ENCODE results near the gene DPP6.
"Not testable (repeated sequence)": the region's sequence is repeated elsewhere in the genome, so short reads cannot be mapped to it uniquely, and the experiment has no call there.

Gene DPP6

GRCh38 chr7:154051643-154052529 is at the start of gene DPP6:
TSS of gene DPP6 (plus strand) at chr7:154052398.
- not testable (repeated sequence) for DNase-seq

DNA sequence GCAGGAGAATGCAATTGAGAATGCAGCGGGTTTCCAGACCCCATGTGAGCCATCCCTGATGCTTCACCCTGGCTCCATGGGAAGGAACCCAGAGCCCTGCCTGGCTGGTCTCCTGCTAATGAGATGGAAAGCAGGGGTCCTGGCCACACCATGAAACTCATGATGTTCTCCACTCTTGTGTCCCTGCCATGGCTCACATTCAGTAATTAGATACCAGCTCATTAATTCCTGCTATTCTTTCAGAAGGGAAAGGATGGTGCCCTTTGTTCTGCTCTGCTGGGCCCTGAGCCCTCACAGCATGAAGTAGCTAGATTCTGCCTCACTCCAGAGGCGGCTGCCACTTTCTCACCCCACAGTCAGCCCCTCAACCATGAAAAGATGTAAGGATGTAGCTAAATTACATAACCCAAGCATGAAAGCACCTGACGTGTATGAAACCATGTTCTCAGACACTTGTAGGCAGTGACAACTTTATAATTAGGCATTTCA is 42.7 kb upstream of the DPP6 start:
- not testable (repeated sequence) for DNase-seq

DNA sequence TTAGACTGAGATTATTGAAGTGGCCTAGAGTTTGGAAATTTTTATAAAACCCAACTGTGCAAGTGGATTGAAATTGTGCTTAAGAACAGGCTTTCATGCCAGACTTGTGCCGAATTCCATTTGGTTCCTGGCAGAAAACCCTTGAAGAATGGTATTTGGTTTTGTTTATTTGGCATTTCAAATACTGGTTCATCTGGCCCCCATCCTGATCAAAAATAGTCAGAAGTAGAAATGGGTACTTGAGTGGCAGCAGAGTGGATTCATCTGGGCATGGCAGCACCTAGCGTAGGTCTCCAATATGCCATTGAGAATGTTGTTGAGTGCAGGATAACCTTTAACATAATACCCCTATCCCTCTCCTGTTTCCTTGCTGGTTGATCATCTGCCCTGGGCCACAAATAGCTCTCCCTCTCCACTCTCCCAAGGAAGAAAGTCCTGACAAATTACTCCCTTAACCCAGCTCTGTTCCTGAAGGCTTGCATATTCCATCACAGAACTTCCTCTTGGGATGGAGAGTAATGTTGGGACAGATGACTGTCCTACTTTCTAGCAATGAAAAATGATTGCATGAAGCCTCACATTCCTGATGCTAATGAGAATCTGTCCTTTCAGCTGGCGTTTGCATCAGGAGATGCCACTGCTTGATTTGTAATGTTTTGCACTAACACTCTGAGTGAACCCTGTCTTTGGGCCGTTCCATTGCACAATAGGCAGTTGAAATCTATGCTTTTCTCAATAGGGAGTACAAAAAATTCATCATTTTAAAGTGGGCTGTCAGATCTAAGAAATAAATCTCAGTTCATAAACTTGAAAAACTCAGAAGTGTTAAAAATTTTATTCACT is 41.3 kb upstream of the DPP6 start:
- not testable (repeated sequence) for DNase-seq

GRCh38 chr7:154012800-154013199 is 39.4 kb upstream of the DPP6 start:
- DNase-seq: not testable (repeated sequence)

GRCh38 chr7:154015636-154016035 is 36.6 kb upstream of the DPP6 start:
- not testable (repeated sequence) for DNase-seq

DNA sequence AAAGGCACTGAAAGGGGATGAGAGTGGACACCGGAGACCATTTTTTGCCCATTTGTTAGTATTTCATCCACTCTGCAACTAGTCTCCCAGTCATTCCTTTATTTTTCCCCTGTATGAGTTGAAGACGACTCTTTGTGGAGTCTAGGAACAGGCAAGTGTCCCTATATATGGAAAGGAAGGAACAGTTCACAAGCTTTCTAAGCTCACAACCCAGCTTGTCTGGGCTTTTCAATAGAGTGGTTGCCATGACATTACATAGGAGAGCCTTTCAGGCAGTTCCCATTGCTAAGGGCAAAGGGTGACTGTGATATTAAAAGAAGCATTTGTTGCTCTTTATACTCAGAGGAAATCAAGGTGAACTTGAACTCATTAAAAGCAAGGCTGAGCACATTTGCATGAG is 33.8 kb upstream of the DPP6 start:
- not testable (repeated sequence) for DNase-seq

- not testable (repeated sequence) for DNase-seq
Observed at GRCh38 chr7:154027805-154028204, 24.4 kb upstream of the DPP6 start.

DNA sequence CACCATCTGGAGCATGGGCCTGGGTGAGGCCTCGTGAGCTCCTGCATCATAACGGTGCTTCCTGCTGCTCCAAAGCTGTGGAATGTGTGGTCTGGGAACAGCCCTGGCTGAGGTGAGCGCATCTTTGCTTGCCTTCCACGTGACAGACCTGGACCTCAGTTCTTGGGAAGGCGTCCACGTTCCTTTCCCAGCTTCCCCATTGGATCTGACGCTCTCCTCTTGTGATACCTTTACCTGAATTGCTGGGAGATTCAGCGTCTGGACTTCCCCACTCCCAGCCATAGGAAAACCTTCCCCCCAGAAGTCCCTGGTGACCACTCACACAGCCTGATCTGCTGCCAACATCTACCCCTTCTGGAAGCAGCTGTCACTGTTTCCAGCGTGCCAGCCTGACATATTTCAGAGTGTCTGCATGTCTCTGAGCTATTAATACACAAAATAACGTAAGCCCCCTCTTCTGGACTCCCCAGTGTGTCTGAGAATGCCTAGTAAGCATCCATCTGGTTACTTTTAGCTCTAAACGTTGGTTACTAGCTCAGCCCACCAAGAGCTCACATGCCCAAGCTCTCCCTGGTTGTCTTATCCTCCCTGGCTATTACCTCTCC is 21.6 kb upstream of the DPP6 start:
- not testable (repeated sequence) for DNase-seq

DNA sequence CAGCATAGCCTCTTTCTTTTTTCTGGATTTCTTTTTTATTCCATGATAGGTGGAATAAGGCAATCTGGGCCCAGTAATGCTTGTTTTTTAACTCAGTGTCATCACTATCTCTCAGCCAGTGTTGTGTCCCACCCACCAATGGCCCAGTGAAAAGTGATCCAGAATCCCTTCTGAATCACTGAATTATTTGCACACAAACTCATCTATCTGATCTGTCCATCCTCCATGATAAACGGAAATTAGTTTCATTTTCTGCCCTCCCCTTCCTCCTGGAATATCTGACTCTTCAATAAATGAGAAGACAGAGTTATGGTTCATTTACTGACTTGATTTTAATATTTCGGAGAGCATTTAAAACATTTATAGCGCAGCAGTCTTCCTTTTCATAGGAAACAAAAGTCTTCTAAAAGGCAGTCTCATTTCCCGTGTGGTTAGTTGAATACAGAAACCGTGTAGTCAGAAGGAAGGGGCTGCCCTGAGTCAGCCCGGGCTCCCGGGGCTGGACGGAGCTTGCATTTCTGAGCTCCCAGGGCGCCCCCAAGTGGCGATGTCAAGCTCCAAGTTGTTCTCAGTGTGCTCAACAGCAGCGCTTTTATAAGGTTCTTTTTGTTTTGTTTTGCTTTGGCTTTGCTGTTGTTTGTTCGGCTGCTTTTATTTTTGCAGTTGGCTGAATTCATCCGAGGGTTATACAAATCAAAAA is 12.6 kb upstream of the DPP6 start:
- not testable (repeated sequence) for DNase-seq

DNA sequence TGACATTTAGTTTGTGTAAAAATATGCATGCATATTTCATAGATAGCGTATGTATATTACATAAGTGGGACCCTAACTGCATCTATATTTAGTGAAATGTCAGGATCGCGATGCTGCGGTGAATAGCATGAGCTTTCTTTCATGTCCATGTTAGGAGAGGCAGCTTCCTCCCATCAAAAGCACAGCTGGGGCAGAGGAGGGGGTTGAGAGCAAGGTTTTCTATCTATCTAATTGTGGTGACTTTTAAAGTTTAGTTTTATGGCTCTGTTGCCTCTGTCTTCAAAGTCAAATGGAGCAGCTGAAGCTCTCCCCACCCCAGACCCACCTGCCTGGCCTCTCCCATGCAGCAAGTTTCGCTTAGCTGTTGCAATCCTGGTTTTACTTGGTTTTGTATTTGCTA is 1.8 kb upstream of the DPP6 start:
- not testable (repeated sequence) for DNase-seq

DNA sequence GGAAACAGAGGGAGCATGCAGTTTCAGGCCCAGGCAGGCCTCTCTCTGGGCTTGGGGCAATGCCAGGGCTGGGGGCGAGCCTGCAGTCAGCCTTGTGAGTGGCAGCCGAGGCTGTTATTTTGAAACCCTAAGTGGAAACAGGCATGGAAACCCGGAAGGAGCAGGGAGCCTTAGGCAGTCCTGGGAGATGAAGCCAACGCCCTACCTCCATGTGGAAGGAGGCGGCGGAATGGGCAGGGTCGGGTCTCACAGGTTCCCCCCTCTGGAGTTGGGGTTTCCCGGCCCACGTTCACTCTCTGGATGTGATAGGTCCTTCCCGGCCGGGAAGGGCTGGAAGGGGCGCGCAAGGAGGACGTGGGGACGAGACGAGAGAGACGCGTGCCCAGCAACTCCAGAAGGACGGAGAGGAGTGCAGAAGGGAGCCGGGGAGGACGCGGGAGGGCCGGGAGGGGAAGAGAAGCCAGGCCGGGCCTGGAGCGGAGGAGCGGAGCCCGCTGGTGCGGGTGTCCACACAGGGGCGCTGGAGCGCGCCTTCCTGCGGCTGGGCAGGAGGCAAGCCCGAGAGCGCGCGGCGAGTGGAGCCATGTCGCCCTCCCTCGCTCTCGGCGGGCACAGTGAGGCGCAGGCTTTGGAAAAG is 1.1 kb upstream of the DPP6 start:
- not testable (repeated sequence) for DNase-seq

DNA sequence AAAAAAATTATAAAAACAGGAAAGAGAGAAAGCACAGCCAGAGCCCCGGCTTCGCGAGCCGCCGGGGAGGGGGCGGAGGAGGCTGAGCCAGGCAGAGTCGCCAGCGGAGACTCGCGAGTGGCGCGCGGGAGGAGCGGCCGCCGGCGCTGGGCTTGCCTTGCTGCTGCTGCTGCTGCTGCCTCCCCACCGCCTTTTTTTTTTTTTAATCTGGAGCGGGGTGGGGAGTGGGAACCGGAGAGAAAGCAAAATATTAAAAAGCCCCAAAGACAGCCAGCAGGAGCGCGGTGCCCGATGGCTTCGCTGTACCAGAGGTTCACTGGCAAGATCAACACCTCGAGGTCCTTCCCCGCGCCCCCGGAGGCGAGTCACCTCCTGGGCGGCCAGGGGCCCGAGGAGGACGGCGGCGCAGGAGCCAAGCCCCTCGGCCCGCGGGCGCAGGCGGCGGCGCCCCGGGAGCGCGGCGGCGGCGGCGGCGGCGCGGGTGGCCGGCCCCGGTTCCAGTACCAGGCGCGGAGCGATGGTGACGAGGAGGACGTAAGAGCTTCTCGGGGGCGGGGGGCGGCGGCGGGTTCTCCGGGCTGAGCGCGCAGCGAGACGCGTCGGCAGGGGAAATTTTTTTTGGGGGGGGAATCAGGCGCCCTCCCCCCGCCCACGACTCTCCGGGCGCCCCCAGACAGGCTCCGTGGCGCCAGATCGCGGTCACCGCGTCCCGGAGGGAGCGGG is 493 bp downstream of the DPP6 start:
- DNase-seq: not testable (repeated sequence)

- DNase-seq: not testable (repeated sequence)
Observed at GRCh38 chr7:154053466-154054312, 1.5 kb downstream of the DPP6 start.

DNA sequence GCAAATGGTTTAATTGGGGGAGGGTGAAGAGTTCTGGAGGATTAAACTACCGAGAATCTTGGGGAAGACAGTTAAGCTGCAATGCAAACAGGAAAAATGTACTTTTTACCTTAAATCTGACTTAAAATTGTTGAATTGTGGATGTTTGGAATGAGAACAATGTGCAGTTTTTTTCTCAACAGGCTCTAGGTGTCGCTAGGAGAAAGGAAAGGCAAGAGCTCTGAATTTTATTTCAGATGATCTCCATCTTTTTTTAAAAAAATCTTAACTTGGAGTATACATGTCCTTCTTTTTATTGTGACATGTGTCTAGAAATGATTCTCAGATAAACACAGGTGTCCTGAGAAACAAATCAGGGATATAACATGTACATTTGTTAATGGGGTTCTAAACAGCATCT is 2.5 kb downstream of the DPP6 start:
- not testable (repeated sequence) for DNase-seq

GRCh38 chr7:154055491-154056106 is 3.4 kb downstream of the DPP6 start:
- not testable (repeated sequence) for DNase-seq

DNA sequence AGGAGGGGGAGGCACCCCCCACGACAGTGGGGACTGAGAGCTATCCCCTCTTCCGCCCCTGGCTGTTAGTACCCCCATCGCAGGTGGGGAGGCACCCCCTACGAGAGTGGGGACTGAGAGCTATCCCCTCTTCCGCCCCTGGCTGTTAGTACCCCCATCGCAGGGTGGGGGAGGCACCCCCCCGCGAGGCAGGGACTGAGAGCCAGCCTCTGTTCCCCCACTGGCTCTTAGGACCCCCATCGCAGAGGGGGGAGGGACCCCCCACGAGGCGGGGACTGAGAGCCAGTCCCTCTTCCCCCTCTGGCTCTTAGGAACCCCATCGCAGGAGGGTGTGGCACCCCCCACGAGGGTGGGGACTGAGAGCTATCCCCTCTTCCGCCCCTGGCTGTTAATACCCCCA is 6.6 kb downstream of the DPP6 start:
- DNase-seq: not testable (repeated sequence)

DNA sequence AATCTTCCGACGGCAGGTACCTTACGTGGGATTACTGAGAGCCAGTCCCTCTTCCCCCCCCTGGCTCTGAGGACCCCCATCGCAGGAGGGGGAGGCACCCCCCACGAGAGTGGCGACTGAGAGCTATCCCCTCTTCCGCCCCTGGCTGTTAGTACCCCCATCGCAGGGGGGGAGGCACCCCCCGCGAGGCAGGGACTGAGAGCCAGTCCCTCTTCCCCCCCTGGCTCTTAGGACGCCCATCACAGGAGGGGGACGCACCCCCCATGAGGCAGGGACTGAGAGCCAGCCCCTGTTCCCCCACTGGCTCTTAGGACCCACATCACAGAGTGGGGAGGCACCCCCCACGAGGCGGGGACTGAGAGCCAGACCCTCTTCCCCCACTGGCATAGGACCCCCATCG is 8.4 kb downstream of the DPP6 start:
- not testable (repeated sequence) for DNase-seq

DNA sequence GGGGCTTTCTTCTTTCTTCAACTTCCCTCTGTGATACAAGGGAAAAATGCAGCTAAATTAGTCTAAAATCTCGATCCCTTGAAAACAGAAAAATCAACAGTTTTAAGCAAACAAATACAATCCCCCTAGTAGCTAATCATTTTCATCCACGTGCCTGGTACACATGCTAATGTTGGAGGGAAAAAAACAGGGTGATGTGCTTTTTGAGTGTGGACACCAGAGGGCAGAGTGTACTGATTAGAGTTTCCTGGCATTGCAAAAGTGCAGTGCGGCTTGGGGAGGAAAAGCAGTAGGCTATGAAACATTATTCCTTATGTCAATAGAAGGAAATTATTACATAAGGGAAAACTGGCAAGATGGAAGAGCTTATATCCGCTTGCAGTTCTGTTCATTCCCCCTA is 19.6 kb downstream of the DPP6 start:
- not testable (repeated sequence) for DNase-seq

- DNase-seq: not testable (repeated sequence)
Observed at GRCh38 chr7:154072395-154073181, 20.4 kb downstream of the DPP6 start.
